LoVo (cell line): Measurements from ENCODE around the gene HMX3.
"Not testable (repeated sequence)": the region's sequence is repeated elsewhere in the genome, so short reads cannot be mapped to it uniquely, and the experiment has no call there.

Experiments used
- DNase-seq: peaks from one replicate; pipeline ENCODE4 v3.0.0-alpha.2; 2016; ENCODE audit warnings: low spot score

The HMX3 gene

GRCh38 chr10:123148414-123149161, 12.8 kb downstream of the HMX3 start:
- no peak for DNase-seq

GRCh38 chr10:123149162-123149567, 13.4 kb downstream of the HMX3 start:
- no peak for DNase-seq

- DNase-seq, result no peak
These were observed 13.9 kb downstream of the HMX3 start for GRCh38 chr10:123149568-123150270.

GRCh38 chr10:123150271-123150985, 14.7 kb downstream of the HMX3 start:
- no peak for DNase-seq

- DNase-seq, result no peak
These were observed 15.4 kb downstream of the HMX3 start for GRCh38 chr10:123150986-123151736.

- DNase-seq, result no peak
These were observed 16.0 kb downstream of the HMX3 start for GRCh38 chr10:123151737-123152135.

GRCh38 chr10:123153486-123154091, 17.8 kb downstream of the HMX3 start:
- DNase-seq, result no peak

GRCh38 chr10:123154092-123154710, 18.4 kb downstream of the HMX3 start, which contains the start of gene BUB3:
TSS of gene BUB3 (plus strand) at chr10:123154402. CDS start at chr10:123154918, 516 bp downstream.
- peak; percentile 99 for DNase-seq

- DNase-seq, result peak; percentile 44
These were observed 19.1 kb downstream of the HMX3 start for GRCh38 chr10:123154711-123155505.

GRCh38 chr10:123156078-123156477, 20.3 kb downstream of the HMX3 start:
- no peak for DNase-seq

GRCh38 chr10:123157210-123157609, 21.4 kb downstream of the HMX3 start:
- DNase-seq, result no peak

- no peak for DNase-seq
These were observed 22.9 kb downstream of the HMX3 start for GRCh38 chr10:123158682-123159081.

GRCh38 chr10:123160311-123160980, 24.7 kb downstream of the HMX3 start:
- DNase-seq, result no peak

GRCh38 chr10:123164319-123164718, 28.5 kb downstream of the HMX3 start:
- no peak for DNase-seq

GRCh38 chr10:123165445-123166072, 29.8 kb downstream of the HMX3 start:
- DNase-seq, result no peak

GRCh38 chr10:123166618-123167017, 30.8 kb downstream of the HMX3 start:
- DNase-seq, result no peak

- no peak for DNase-seq
These were observed 35.2 kb downstream of the HMX3 start for GRCh38 chr10:123170961-123171360.

- not testable (repeated sequence) for DNase-seq
These were observed 35.8 kb downstream of the HMX3 start for GRCh38 chr10:123171616-123172015.
